GM12892 (cell line): ENCODE data around the gene PACSIN1.

ENCODE experiments used
- DNase-seq: peaks from one replicate; pipeline ENCODE4 v3.0.0; 2011; ENCODE audit not compliant: insufficient read length
- FAIRE-seq: peaks from 2 replicates; lab custom pipeline; 2011; peaks lifted over from hg19 to GRCh38; lab: Jason Lieb, UNC
- POLR2A ChIP-seq: IDR thresholded peaks from 2 replicates; pipeline ENCODE4 v1.6.1; 2011; ENCODE audit warnings: low read depth, low read length, control low read depth
- POLR2AphosphoS5 ChIP-seq: IDR thresholded peaks from 2 replicates; pipeline ENCODE4 v1.6.1; 2011; ENCODE audit warnings: low read depth, low read length, control low read depth
- TAF1 ChIP-seq: IDR thresholded peaks from 2 replicates; pipeline ENCODE4 v1.6.1; 2011; ENCODE audit warnings: low read depth, mild to moderate bottlenecking, control low read depth, low read length, borderline replicate concordance

Gene PACSIN1

DNA sequence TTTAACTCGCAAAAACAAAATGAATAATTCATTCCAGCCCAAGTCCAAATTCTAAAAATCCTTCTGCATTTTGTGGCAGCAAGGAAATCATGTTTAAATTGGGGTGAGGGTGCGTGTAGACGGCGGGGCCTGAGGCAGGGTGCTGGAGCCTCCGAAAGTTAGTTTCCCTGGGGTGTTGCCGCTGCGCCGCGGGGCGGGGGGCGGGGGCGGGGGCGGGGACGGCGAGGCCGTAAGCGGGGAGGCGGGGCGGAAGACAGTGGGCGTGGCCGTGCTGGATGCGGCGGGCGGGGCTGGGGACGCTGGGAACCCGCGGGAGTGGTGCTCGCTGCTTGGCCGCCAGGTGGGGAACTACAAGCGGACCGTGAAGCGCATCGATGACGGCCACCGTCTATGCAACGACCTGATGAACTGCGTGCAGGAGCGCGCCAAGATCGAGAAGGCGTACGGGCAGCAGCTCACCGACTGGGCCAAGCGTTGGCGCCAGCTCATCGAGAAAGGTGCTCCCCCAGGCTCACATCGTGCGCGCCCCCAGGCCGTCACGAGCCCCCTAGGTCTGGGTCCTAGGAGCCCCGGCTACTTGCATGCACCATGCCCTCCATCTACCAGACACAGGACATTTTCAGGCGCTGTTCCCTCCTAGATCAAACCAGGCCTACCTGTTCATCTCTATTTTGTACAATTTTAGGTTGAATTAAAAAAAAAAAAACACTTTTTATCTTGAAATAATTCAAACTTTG is 61.3 kb downstream of the PACSIN1 start:
- TF ChIP-seq POLR2AphosphoS5 (no peak), TAF1 (no peak), POLR2A (no peak)
- FAIRE-seq (peak; percentile 97), DNase-seq (peak; percentile 97)

DNA sequence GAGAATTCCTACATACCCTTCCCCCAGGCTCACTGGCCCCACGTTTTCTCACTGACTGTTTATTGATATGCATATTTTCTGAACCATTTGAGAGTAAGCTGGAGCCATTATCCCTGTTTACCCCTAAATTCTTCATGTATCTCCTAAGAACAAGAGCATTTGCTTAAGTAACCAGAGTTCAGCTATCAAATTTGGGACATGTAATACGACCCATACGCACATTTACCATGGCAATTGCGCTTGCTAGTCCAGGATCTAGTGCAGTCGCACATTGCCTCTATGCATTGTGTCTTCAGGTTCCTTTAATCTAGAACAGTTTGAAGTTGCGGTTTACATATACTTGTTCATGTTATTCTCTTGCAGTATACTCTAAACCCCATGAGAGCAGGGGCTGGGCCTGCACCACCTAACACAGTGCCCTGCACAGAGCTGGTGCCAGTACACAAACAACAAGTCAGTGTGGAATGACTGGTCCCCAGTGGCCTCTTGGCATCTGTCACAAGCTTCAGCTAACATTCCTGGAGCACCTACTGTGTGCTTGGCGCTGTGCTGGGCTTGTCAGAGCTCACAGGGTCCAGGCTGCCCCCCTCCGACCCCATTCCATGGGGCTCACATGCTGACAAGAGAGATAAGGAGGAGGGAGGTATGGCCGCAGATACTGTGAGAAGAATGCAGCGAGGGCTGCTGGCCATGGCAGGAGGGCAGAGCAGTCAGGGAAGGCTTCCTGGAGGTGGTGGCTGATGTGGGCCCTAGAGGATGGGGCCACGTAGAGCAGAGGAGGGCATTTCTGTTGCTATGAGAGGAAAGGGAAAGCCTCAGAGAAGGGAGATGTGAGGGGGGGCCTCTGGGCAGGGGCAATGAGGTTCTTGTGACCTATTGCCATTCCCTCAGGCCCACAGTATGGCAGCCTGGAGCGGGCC is 62.1 kb downstream of the PACSIN1 start:
- FAIRE-seq (peak; percentile 46), DNase-seq (no peak)
- no peak for TF ChIP-seq POLR2AphosphoS5
- no peak for TF ChIP-seq POLR2A
- TF ChIP-seq TAF1: no peak

DNA sequence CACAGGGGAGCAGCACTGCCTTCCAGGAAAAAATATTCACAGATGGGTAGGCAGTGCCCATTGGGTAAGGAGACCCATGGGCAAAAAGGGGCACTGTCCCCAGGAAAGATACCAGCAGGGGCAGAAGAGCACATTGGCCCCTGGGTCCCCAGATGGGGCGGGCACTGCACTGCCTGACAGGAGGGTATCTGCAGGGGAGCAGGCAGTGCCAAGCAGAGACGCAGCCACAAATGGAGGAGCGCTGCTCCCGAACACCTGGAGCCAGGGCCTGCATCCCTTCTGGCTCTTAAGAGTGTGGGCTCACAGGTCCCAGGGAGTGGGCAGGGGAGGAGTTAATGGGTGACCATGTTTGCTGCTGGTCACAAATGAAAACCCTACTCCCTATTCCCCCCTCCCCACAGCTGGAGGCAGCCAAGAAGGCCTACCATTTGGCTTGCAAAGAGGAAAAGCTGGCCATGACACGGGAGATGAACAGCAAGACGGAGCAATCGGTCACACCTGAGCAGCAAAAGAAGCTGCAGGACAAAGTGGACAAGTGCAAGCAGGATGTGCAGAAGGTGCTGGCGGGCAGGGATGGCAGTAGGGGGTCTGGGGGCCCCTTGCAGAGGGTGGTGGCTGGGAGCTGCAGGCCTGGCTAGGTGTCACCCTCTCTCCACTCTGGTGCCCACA is 63.3 kb downstream of the PACSIN1 start:
- no peak for FAIRE-seq
- TF ChIP-seq POLR2AphosphoS5 (no peak), POLR2A (no peak), TAF1 (no peak)
- no peak for DNase-seq

DNA sequence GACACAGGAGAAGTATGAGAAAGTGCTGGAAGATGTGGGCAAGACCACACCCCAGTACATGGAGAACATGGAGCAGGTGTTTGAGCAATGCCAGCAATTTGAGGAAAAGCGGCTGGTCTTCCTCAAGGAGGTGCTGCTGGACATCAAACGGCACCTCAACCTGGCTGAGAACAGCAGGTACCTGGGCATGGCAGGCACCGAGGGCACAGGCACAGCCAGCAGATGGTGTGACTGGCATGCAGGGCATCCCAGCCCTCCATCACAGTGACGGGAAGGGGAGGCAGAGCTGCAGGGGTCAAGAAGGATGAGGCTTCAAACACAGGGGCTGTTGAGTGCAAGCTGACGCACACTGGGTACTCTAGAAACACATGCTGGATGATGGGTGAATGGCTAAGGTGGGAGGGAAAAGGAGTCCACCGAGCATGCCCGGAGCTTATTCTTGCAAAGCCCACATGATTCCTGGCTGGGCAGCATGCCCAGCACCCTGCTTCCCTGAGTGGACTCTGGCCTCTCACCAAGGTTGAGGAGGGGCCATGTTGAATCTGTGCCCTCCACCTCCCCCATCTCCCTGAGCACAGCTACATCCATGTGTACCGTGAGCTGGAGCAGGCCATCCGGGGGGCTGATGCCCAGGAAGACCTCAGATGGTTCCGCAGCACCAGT is 63.9 kb downstream of the PACSIN1 start:
- FAIRE-seq: no peak
- no peak for DNase-seq
- no peak for TF ChIP-seq TAF1
- TF ChIP-seq POLR2A: no peak
- TF ChIP-seq POLR2AphosphoS5: no peak

DNA sequence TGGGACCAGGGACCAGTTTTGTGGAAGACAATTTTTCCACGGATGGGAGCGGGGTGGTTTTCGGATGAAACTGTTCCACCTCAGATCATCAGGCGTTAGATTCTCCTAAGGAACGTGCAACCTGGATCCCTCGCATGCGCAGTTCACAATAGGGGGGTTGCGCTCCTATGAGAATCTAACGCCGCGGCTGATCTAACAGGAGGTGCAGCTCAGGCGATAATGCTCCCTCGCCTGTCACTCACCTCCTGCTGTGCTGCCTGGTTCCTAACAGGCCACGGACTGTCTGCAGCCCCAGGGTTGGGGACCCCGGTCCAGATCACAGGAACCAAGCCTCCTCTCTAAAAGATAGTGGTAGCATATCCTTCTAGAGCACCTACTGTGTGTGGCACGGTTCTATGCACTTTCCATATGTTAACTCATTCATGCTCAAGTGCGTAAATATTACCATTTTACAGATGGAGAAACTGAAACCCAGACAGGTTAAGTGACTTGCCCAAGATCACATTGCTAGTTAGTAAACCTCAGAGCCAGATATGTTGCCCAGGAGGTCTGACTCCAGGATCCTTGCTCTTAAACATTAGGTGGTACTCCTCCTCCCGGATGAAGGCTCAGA is 65.0 kb downstream of the PACSIN1 start:
- TF ChIP-seq POLR2A (no peak), POLR2AphosphoS5 (no peak), TAF1 (no peak)
- DNase-seq (no peak), FAIRE-seq (no peak)

DNA sequence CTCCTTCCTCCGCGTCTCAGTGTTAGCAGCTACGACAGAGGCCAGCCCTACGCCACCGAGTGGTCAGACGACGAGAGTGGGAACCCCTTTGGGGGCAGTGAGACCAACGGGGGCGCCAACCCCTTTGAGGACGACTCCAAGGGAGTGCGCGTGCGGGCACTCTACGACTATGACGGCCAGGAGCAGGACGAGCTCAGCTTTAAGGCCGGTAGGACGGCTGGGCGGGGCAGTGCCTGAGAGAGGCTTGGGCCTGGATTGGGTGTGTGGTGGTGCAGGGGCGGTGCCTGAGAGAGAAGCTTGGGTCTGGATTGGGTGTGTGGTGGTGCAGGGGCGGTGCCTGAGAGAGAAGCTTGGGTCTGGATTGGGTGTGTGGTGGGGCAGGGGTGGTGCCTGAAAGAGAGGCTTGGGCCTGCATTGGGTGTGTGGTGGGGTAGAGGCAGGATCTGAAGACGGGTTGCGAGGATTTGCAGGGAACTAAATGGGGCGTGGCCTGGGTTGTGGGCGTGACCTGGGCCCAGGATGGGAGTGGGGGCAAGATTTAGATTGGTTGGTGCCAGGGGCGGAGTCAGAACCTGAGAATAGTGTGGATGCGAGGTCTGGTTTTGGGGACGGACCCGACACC is 65.8 kb downstream of the PACSIN1 start:
- no peak for DNase-seq
- TF ChIP-seq POLR2AphosphoS5: no peak
- no peak for TF ChIP-seq TAF1
- FAIRE-seq: no peak

DNA sequence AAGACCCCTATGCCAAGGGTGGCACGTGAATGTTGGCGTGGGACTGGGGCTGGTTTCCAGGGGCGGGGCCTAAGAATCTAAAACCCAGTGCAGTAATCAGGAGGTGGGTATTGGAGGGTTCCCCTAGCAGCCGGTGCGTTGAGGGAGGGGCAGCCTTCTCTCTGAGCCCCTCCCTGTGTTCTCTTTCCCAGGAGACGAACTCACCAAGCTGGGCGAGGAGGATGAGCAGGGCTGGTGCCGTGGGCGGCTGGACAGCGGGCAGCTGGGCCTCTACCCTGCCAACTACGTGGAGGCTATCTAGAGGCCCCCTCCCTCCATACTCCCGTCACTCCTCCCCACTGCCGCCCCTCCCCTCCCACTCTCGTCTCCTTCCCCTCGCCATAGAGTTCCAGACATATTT is 66.4 kb downstream of the PACSIN1 start:
- FAIRE-seq (no peak), DNase-seq (no peak)
- TF ChIP-seq POLR2A (no peak), TAF1 (no peak), POLR2AphosphoS5 (no peak)

DNA sequence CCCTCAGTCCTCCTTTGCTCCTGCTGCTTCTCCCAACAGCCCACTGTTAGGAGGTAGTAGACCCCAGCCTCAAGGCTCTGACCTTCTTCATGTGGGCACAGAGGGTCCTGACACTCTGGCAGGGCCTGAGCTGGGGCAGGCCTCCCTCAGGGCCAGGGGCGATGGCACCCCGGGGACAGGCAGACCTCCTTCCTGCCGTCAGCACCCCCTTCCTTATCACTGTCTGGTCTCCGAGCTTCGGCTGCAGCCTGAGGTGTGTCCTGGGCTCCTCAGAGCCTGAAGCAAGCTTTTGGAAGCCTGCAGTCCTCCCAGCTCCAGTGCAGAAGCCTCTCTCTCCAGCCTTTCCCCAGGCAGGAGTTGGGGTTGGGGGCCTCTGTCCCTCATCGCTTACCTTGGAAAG is 68.3 kb downstream of the PACSIN1 start:
- FAIRE-seq (no peak), DNase-seq (no peak)
- TF ChIP-seq POLR2A: no peak
- TF ChIP-seq TAF1: no peak
- TF ChIP-seq POLR2AphosphoS5: no peak

DNA sequence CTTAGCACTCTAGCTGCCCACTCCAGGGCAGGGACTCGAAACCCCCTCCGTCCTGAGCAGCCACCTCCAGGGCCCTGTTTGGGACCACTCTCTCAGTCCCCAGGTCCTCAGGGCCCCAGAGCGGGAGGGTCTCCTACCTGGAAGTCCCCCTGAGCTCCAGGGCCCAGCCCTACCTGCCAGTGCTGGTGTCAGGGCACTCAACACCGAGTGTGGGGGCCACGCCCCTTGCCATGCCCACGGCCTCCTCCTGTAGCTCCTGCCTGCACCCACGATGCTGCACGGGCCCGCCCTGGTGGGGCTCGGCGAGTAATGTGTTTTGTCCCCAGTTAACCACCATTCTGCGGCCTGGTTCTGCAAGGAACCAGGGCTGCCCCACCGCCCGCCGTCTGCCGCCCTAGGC is 68.8 kb downstream of the PACSIN1 start:
- FAIRE-seq (no peak), DNase-seq (no peak)
- TF ChIP-seq POLR2A (no peak), POLR2AphosphoS5 (no peak), TAF1 (no peak)

DNA sequence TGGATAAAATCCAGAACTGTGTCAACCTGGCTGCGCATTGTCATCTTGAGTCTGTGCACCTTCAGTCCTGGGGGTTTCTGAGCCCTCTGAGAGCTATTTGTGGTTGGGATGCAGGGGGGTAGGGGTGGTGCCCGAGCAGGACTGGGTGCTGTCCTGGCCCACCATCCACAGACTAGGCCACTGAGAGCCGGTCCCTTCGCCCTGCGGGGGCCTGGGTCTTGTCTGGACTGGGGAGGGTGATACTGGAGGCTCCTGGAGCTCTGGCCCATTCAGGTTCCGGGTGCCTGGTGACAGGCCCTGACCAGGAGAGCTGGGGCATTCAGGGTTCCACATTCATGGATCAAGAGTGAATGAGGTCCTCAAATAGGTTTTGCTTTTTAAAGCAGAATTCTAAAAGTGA is 69.3 kb downstream of the PACSIN1 start:
- DNase-seq (no peak), FAIRE-seq (no peak)
- TF ChIP-seq POLR2AphosphoS5: no peak
- TF ChIP-seq TAF1: no peak
- no peak for TF ChIP-seq POLR2A
